GM13976 (cell line): Measurements from ENCODE around the gene IER2.
"Not testable (repeated sequence)": the region's sequence is repeated elsewhere in the genome, so short reads cannot be mapped to it uniquely, and the experiment has no call there.

Experiments
- DNase-seq: peaks from one replicate; pipeline ENCODE4 v3.0.0; 2012; ENCODE audit warnings: low spot score
- in situ Hi-C: fragments of 300-500 bp; cut with MboI; formaldehyde crosslinking; loops from one replicate; pipeline ENCODE4 v1.12.0; 2022; ENCODE audit warnings: low sequenced_read_pairs, mixed read lengths, inconsistent platforms; ENCODE audit not compliant: unreplicated experiment
- TF ChIP-seq, protein P1 (sequence below): IDR thresholded peaks from 2 replicates; pipeline ENCODE4 v1.5.1; 2012; ENCODE audit warnings: borderline replicate concordance, mild to moderate bottlenecking; ENCODE audit not compliant: insufficient read depth; ENCODE audit errors: extremely low read depth, missing control alignments, control extremely low read depth

The IER2 gene

DNA sequence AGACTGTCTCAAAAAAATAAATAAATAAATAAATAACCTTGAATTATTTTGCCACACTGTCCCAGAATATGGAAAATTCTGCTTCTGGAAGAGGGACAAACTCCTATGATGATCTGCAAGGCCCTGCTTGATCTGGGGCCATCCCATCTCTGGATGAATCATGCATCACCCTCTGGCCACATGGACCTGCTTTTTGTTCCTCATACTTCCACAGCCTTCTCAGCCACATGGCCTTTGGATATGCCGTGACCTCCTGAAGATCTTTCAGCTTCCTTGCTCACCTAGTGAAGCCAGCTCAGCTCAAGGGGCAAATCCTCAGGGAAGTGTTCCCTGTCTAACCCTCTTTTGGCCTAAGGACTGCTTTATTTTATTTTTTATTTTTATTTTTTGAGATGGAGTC lies 10.3 kb downstream of the IER2 start:
- no peak for DNase-seq
- in situ Hi-C loops, result no loop called here
- TF ChIP-seq, protein P1, sequence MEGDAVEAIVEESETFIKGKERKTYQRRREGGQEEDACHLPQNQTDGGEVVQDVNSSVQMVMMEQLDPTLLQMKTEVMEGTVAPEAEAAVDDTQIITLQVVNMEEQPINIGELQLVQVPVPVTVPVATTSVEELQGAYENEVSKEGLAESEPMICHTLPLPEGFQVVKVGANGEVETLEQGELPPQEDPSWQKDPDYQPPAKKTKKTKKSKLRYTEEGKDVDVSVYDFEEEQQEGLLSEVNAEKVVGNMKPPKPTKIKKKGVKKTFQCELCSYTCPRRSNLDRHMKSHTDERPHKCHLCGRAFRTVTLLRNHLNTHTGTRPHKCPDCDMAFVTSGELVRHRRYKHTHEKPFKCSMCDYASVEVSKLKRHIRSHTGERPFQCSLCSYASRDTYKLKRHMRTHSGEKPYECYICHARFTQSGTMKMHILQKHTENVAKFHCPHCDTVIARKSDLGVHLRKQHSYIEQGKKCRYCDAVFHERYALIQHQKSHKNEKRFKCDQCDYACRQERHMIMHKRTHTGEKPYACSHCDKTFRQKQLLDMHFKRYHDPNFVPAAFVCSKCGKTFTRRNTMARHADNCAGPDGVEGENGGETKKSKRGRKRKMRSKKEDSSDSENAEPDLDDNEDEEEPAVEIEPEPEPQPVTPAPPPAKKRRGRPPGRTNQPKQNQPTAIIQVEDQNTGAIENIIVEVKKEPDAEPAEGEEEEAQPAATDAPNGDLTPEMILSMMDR, result no peak

DNA sequence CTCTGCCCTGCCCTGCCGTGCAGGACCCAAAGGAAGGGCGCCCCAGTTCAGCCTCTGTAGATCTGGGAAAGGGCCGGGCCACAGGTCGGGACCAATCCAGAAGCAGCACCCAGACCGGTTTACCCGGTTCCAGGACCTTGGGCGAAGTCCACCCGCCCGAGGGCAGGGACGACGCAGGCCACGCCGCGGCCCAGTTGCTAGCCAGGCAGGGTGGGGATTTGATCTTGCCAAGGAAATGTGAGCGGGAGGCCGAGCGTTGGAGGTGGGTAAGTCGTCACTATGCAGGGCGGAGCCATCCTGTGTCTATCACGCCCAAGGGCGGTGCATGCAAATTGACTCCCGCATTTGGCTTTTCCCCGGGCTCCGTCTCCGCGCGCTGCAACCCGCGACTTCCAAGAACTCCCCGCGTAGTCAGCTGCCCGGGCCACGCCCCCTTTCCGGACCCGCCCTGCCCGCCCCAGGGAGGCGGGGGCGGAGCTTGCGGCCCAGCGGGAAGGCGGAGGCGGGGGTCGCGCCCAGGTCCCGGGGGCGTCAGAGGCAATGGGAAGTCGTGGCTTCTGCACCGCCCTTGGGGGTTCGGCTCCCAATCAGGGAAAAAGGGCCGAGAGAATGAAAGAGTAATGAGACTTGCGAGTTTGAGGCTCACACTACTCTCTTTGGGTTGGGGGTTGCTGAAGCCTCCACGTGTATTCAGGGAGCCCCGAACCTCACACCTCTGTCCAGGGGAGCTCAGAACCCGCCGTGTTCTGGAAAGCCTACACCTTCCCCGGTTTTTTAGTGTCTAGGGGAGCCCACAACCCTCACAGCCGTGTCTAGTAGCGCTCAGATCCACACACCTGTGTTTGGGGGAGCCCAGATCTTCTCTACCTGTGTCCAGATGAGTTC lies 12.8 kb downstream of the IER2 start:
- TF ChIP-seq, protein P1, result no peak
- in situ Hi-C loops, result no loop called here
- DNase-seq, result peak; percentile 84

DNA sequence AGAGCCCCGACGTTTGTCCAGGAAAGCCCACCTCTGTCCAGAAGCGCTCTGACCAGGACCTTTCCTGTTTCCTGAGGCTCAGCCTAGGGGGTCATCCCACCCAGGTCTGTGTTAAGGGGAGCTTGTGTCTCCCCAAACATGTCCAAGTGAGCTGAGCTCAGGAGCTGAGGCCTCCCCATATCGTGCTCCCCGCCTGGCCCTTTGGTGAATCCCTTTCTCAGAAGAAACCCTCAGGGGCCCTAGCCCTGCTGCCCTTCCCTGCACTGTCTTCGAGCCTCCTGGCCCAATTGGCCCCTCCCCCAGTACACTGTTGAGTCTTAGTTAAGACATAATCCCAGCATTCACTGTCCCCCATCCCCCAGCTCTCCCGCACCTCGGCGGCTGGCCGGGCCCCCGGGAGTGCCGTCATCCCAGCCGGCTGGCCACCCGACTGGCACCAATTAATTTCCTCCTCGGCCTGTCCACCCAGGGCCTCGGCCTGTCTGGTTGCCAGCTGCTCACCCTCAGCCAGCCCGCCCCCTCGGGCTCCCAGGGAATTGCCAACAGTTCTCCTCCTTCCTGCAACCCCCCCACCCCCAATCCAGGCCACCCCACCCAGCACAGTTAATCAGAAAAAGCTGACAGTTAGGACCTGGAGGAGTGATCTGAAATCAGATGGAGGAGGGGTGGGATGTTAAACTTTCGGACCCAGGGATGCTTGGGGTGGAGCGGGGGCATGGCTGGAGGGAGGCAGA lies 13.6 kb downstream of the IER2 start:
- TF ChIP-seq, protein P1, result no peak
- DNase-seq, result peak; percentile 51
- in situ Hi-C loops, result no loop called here

DNA sequence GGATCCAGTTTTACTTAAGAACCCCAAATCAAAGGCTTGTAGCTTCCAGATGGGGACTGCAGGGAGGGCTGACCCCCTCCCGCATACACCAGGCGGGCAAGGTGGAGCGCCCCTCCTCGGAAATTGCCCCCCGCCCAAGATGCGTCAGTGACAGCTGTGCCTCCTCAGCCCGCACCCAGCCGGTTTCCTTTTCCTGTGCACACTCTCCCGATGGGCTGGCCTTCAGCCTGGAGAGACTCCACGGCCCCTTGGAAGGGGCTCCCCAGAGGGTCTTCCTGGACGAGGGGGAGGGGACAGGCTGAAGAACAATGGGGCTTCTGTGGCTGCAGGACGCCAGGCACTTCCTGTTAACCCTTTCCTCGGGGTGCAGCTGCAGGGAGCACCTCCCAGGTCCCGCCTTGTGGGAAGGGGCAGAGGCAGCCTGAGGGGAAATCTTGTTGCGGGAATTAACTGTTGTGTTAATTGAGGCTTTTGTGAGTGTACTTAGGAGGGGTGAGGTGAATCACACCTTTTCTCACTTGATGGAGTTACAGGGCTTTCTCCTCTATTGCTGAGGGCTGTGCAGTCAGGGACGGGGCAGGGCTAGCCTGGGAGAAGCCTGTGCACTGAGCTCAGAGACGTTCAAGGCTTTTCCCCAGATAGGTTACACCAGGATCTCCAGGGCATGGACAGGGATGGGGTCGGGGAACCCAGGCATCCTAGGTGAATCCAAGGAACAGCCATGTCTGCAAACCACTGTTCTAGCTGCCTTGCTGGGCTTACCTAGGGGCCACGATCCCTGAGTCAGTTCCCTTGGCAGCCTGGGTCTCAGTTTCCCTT lies 14.3 kb downstream of the IER2 start:
- DNase-seq, result no peak
- in situ Hi-C loops, result no loop called here
- TF ChIP-seq, protein P1, result no peak

DNA sequence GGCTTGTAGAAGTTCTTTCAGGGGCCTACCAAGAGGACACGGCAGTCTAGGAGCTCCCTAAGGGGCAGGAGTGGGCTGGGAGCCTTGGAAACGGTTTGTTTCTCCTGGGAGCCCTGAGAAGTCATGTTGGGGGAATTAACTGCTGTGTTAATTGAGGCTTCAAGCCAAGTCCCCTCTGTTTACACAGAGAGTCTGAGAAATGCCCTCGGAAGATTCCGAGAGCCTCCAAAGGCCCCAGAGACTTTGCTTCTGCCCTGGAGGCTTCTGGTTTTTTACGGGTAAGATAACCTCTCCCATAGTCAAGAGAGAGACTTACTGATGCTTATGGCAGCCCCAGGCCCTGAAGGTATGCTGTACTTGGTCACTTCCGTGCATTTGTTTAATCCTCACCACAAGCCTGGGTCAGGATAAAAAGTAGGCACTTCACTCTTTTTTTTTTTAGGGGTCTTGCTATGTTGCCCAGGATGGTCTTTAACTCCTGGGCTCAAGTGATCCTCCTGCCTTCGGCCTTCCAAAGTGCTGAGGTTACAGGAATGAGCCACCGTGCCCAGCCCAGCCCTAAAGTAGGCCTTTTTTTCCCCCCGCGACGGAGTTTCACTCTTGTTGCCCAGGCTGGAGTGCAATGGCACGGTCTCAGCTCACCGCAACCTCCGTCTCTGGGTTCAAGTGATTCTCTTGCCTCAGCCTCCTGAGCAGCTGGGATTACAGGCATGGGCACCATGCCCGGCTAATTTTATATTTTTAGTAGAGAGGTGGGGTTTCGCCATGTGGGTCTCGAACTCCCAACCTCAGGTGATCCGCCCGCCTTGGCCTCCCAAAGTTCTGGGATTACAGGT lies 15.2 kb downstream of the IER2 start:
- no peak for DNase-seq
- in situ Hi-C loops, result no loop called here
- TF ChIP-seq, protein P1, result no peak

DNA sequence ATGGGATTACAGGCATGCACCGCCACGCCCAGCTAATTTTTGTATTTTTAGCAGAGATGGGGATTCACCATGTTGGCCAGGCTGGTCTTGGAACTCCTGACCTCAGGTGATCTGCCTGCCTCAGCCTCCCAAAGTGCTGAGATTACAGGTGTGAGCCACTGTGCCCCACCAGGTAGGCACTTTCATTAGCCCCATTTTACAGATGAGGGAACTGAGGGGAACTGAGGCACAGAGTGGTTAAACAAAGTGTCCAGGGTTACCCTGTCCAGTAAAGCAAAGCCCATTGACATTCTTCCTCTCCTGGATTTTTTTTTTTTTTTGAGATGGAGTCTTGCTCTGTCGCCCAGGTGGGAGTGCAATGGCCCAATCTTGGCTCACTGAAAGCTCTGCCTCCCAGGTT lies 15.9 kb downstream of the IER2 start:
- DNase-seq, in situ Hi-C loops: not testable (repeated sequence)
